Spinal cord (tissue), 10 donors: Measurements from ENCODE around the gene ZNF813. TPM values are rescaled to one million over a fixed set of nuclear protein-coding genes. Genes with fewer than 3 reads are reported as not detected.
"Not testable (repeated sequence)": the region's sequence is repeated elsewhere in the genome, so short reads cannot be mapped to it uniquely, and the experiment has no call there.

Experiments used
- DNase-seq, 6 donors: peaks; one replicate each; pipeline versions ENCODE4 v3.0.0 to v3.0.0-alpha.2; 2013 to 2015; ENCODE audit warnings: low spot score in 6 of 6, low read depth in 4 of 6
- H3K27ac ChIP-seq: one replicate; pipeline ENCODE4 v1.5.1; 2013; ENCODE audit warnings: low read depth, low read length, control low read depth
- H3K27me3 ChIP-seq: one replicate; pipeline ENCODE4 v1.6.1; 2013; ENCODE audit warnings: low read length; ENCODE audit not compliant: control insufficient read depth, insufficient read depth
- H3K36me3 ChIP-seq: one replicate; pipeline ENCODE4 v1.6.1; 2013; ENCODE audit warnings: low read length; ENCODE audit not compliant: control insufficient read depth, insufficient read depth
- H3K4me1 ChIP-seq: one replicate; pipeline ENCODE4 v1.6.1; 2013; ENCODE audit warnings: low read length; ENCODE audit not compliant: control insufficient read depth, insufficient read depth
- H3K4me3 ChIP-seq: one replicate; pipeline ENCODE4 v1.5.1; 2013; ENCODE audit warnings: low read depth, low read length, control low read depth
- H3K9me3 ChIP-seq: one replicate; pipeline ENCODE4 v1.6.1; 2013; ENCODE audit warnings: low read length; ENCODE audit not compliant: control insufficient read depth, insufficient read depth
- WGBS: methylation state at CpG from one replicate; pipeline ENCODE4 v1.1.5; 2013; ENCODE audit warnings: missing lambda C conversion rate; ENCODE audit not compliant: insufficient coverage; 5-methylcytosine and 5-hydroxymethylcytosine counted together
- polyA plus RNA-seq, 2 donors: library from polyadenylated mRNA; unstranded; fragments of 120-200 nt; gene quantifications; one replicate each; pipeline ENCODE4 v1.2.1, GENCODE V29; 2013; ENCODE audit not compliant: insufficient read length in 2 of 2
- total RNA-seq, 2 donors: library from RNA; depleted of rRNA in 1 of 2; stranded (reverse); fragments of 120-200 nt in 1 of 2; fragments of >200 nt in 1 of 2; gene quantifications; one replicate each; pipeline versions ENCODE4 v1.2.3 to v1.2.4, GENCODE V29; 2013 to 2014
- donor health status: healthy.

ZNF813 gene
- total and polyA plus RNA-seq, 4 donors, result 2.4 to 5.1 (median 4.1) TPM

- peak in 4 of 6 donors; percentile 6 to 91 (median 45) for DNase-seq
- not testable (repeated sequence) for H3K4me3 ChIP-seq, H3K27me3 ChIP-seq, H3K36me3 ChIP-seq, H3K9me3 ChIP-seq, H3K4me1 ChIP-seq, H3K27ac ChIP-seq
- WGBS, result 3% methylated on average over 5 of the region's 13 CpGs
Observed at GRCh38 chr19:53504365-53504703, 36.8 kb downstream of the ZNF813 start.

- H3K27ac ChIP-seq, result no peak overlapping the region
- no peaks in the 10 kb centered on the region for H3K36me3 ChIP-seq
- H3K4me1 ChIP-seq, result no peaks in the 10 kb centered on the region
- 13% methylated on average over 3 of the region's 7 CpGs for WGBS
- H3K9me3 ChIP-seq, result no peaks in the 10 kb centered on the region
- no peak overlapping the region for H3K4me3 ChIP-seq
- no peaks in the 10 kb centered on the region for H3K27me3 ChIP-seq
- DNase-seq, result peak in 2 of 6 donors; percentile 10 to 62
Observed at GRCh38 chr19:53504885-53505284, 37.4 kb downstream of the ZNF813 start.

GRCh38 chr19:53506728-53507127, 39.2 kb downstream of the ZNF813 start:
- Histone ChIP-seq H3K4me3 (no peak overlapping the region), H3K27ac (no peak overlapping the region), H3K4me1 (no peaks in the 10 kb centered on the region), H3K27me3 (no peaks in the 10 kb centered on the region), H3K36me3 (no peaks in the 10 kb centered on the region), H3K9me3 (no peaks in the 10 kb centered on the region)
- 46% methylated on average over 6 of the region's 8 CpGs for WGBS
- DNase-seq, result no peak

GRCh38 chr19:53507523-53508442, 40.2 kb downstream of the ZNF813 start:
- H3K27ac ChIP-seq, result no peak overlapping the region
- H3K9me3 ChIP-seq, result no peaks in the 10 kb centered on the region
- H3K4me1 ChIP-seq, result no peaks in the 10 kb centered on the region
- WGBS, result 76% methylated on average over 15 of the region's 17 CpGs
- H3K27me3 ChIP-seq, result no peaks in the 10 kb centered on the region
- no peak overlapping the region for H3K4me3 ChIP-seq
- no peaks in the 10 kb centered on the region for H3K36me3 ChIP-seq
- DNase-seq, result no peak

- Histone ChIP-seq H3K9me3 (no peaks in the 10 kb centered on the region), H3K4me1 (no peaks in the 10 kb centered on the region), H3K36me3 (no peaks in the 10 kb centered on the region), H3K27me3 (no peaks in the 10 kb centered on the region), H3K27ac (no peak overlapping the region), H3K4me3 (no peak overlapping the region)
- no CpG with 5 or more reads among the region's 3 CpGs for WGBS
- peak in 1 of 6 donors; percentile 10 for DNase-seq
Observed at GRCh38 chr19:53509443-53509842, 41.9 kb downstream of the ZNF813 start.

- Histone ChIP-seq H3K27me3 (no peaks in the 10 kb centered on the region), H3K4me3 (no peak overlapping the region), H3K27ac (no peak overlapping the region), H3K9me3 (no peaks in the 10 kb centered on the region), H3K36me3 (no peaks in the 10 kb centered on the region), H3K4me1 (no peaks in the 10 kb centered on the region)
- DNase-seq, result no peak
- WGBS, result 83% methylated on average over 1 of the region's 5 CpGs
Observed at GRCh38 chr19:53509845-53510244, 42.3 kb downstream of the ZNF813 start.

GRCh38 chr19:53511357-53511756, 43.8 kb downstream of the ZNF813 start:
- WGBS, result no CpG with 5 or more reads among the region's 2 CpGs
- DNase-seq, result no peak
- no peaks in the 10 kb centered on the region for H3K4me1 ChIP-seq
- H3K36me3 ChIP-seq, result no peaks in the 10 kb centered on the region
- no peak overlapping the region for H3K4me3 ChIP-seq
- H3K27me3 ChIP-seq, result no peaks in the 10 kb centered on the region
- no peaks in the 10 kb centered on the region for H3K9me3 ChIP-seq
- H3K27ac ChIP-seq, result no peak overlapping the region

GRCh38 chr19:53511933-53512374, 44.4 kb downstream of the ZNF813 start:
- Histone ChIP-seq H3K27me3 (no peaks in the 10 kb centered on the region), H3K4me3 (no peak overlapping the region), H3K9me3 (no peaks in the 10 kb centered on the region), H3K27ac (no peak overlapping the region), H3K36me3 (no peaks in the 10 kb centered on the region), H3K4me1 (no peaks in the 10 kb centered on the region)
- WGBS, result 41% methylated on average over 9 of the region's 11 CpGs
- DNase-seq, result peak in 2 of 6 donors; percentile 56 to 64

GRCh38 chr19:53515047-53515446, 47.5 kb downstream of the ZNF813 start:
- not testable (repeated sequence) for H3K36me3 ChIP-seq, H3K27ac ChIP-seq, H3K9me3 ChIP-seq, H3K27me3 ChIP-seq, H3K4me1 ChIP-seq, H3K4me3 ChIP-seq, DNase-seq
- WGBS, result no CpG with 5 or more reads among the region's 3 CpGs

GRCh38 chr19:53517114-53517741, 49.7 kb downstream of the ZNF813 start:
- Histone ChIP-seq H3K27ac (no peak overlapping the region), H3K4me1 (peaks cover 18% of the 10 kb centered on the region), H3K4me3 (no peak overlapping the region), H3K36me3 (no peaks in the 10 kb centered on the region), H3K9me3 (no peaks in the 10 kb centered on the region), H3K27me3 (no peaks in the 10 kb centered on the region)
- no peak for DNase-seq
- 64% methylated on average over 2 of the region's 5 CpGs for WGBS
